ENCODE results near the gene TTC23L. TPM values are rescaled to one million over a fixed set of nuclear protein-coding genes. Genes with fewer than 3 reads are reported as not detected.

TTC23L gene
- total RNA-seq, 4 donors from 2014 or later: not detected

- intact Hi-C loops (cut with DNase I; ENCODE audit: low total_unique reads): no loop called here
- in situ Hi-C loops (cut with MboI; ENCODE audit: low sequenced_read_pairs in 4 of 4): loop anchor here (10.0 to 25.0 kb wide), 3 partner anchors 371 to 411 kb away; no protein-coding TSS in a partner anchor
These were observed 56.9 kb downstream of the TTC23L start for GRCh38 chr5:34895641-34896419.

GRCh38 chr5:34897646-34898045 is 58.7 kb downstream of the TTC23L start:
- Histone ChIP-seq H3K27ac (no peak overlapping the region), H3K9me3 (no peaks in the 10 kb centered on the region), H3K4me3 (no peak overlapping the region), H3K36me3 (peaks cover 0 to 5% of the 10 kb centered on the region in 2 donors), H3K27me3 (no peaks in the 10 kb centered on the region), H3K4me1 (no peaks in the 10 kb centered on the region)
- intact Hi-C loops (cut with DNase I; ENCODE audit: low total_unique reads): loop anchor here (1.0 to 2.0 kb wide), 3 partner anchors 375 to 423 kb away; no protein-coding TSS in a partner anchor
- TF ChIP-seq POLR2A (IDR thresholded peaks at IDR 0.05) (no peak), CTCF (IDR thresholded peaks at IDR 0.05 in 4 of 5, conservative IDR thresholded peaks at IDR 0.05 in 1 of 5) (no peak)
- in situ Hi-C loops (cut with MboI; ENCODE audit: low sequenced_read_pairs in 4 of 4): loop anchor here (10.0 to 25.0 kb wide), 3 partner anchors 373 to 413 kb away; no protein-coding TSS in a partner anchor
- no peak for ATAC-seq
- no peak for DNase-seq

More at GRCh38 chr5:34895641-34896419, 56.9 kb downstream of the TTC23L start:
- ATAC-seq (no peak), DNase-seq (no peak)
- Histone ChIP-seq H3K36me3 (peaks cover 0 to 5% of the 10 kb centered on the region in 2 donors), H3K4me1 (no peaks in the 10 kb centered on the region), H3K27me3 (no peaks in the 10 kb centered on the region), H3K4me3 (no peak overlapping the region), H3K9me3 (no peaks in the 10 kb centered on the region), H3K27ac (no peak overlapping the region)
- TF ChIP-seq CTCF (IDR thresholded peaks at IDR 0.05 in 4 of 5, conservative IDR thresholded peaks at IDR 0.05 in 1 of 5) (no peak), POLR2A (IDR thresholded peaks at IDR 0.05) (no peak)

GRCh38 chr5:34898258-34898895 is 59.4 kb downstream of the TTC23L start:
- Histone ChIP-seq H3K9me3 (no peaks in the 10 kb centered on the region), H3K27ac (no peak overlapping the region), H3K4me1 (no peaks in the 10 kb centered on the region), H3K4me3 (no peak overlapping the region), H3K36me3 (peaks cover 0 to 5% of the 10 kb centered on the region in 2 donors), H3K27me3 (no peaks in the 10 kb centered on the region)
- peak; percentile 11 to 19 for DNase-seq
- intact Hi-C loops (cut with DNase I; ENCODE audit: low total_unique reads): loop anchor here (1.0 to 2.0 kb wide), 3 partner anchors 376 to 424 kb away; no protein-coding TSS in a partner anchor
- TF ChIP-seq CTCF (IDR thresholded peaks at IDR 0.05 in 4 of 5, conservative IDR thresholded peaks at IDR 0.05 in 1 of 5): peak; percentile 48 to 77 (median 58)
- TF ChIP-seq POLR2A (IDR thresholded peaks at IDR 0.05): no peak
- ATAC-seq: peak in 1 of 2 donors; percentile 44
- in situ Hi-C loops (cut with MboI; ENCODE audit: low sequenced_read_pairs in 4 of 4): loop anchor here (10.0 to 25.0 kb wide), 3 partner anchors 374 to 414 kb away; no protein-coding TSS in a partner anchor

GRCh38 chr5:34899066-34899465 is 60.1 kb downstream of the TTC23L start:
- Histone ChIP-seq H3K36me3 (peaks cover 0 to 5% of the 10 kb centered on the region in 2 donors), H3K9me3 (no peaks in the 10 kb centered on the region), H3K4me3 (no peak overlapping the region), H3K4me1 (no peaks in the 10 kb centered on the region), H3K27ac (no peak overlapping the region), H3K27me3 (no peaks in the 10 kb centered on the region)
- in situ Hi-C loops (cut with MboI; ENCODE audit: low sequenced_read_pairs in 4 of 4) (loop anchor here (10.0 to 25.0 kb wide), 3 partner anchors 374 to 414 kb away; no protein-coding TSS in a partner anchor), intact Hi-C loops (cut with DNase I; ENCODE audit: low total_unique reads) (loop anchor here (2.0 kb wide), 2 partner anchors 376 to 424 kb away; no protein-coding TSS in a partner anchor)
- no peak for TF ChIP-seq POLR2A (IDR thresholded peaks at IDR 0.05)
- no peak for TF ChIP-seq CTCF (IDR thresholded peaks at IDR 0.05 in 4 of 5, conservative IDR thresholded peaks at IDR 0.05 in 1 of 5)
- no peak for ATAC-seq
- no peak for DNase-seq

Measured in gastrocnemius medialis (tissue), 4 donors.